KOPT-K1 (cell line): ENCODE data around the gene SUPT20HL2.
"Not testable (repeated sequence)": the region's sequence is repeated elsewhere in the genome, so short reads cannot be mapped to it uniquely, and the experiment has no call there.

ENCODE experiments used
- H3K27ac ChIP-seq: fragments of 200-600 bp; sonication (generic); 2 replicates; pipeline ENCODE4 v1.5.1; 2016; ENCODE audit warnings: antibody characterized with exemption, mild to moderate bottlenecking, low read depth, low read length; ENCODE audit not compliant: poor library complexity, severe bottlenecking
- H3K36me3 ChIP-seq: fragments of 200-600 bp; sonication (generic); 2 replicates; pipeline ENCODE4 v1.5.1; 2017; ENCODE audit warnings: antibody characterized with exemption, mild to moderate bottlenecking, low read length, moderate library complexity; ENCODE audit not compliant: insufficient read depth
- H3K9me3 ChIP-seq: fragments of 200-600 bp; sonication (generic); 2 replicates; pipeline ENCODE4 v1.5.1; 2017; ENCODE audit warnings: antibody characterized with exemption, low read length, mild to moderate bottlenecking; ENCODE audit not compliant: insufficient read depth, poor library complexity, severe bottlenecking

The SUPT20HL2 gene

DNA sequence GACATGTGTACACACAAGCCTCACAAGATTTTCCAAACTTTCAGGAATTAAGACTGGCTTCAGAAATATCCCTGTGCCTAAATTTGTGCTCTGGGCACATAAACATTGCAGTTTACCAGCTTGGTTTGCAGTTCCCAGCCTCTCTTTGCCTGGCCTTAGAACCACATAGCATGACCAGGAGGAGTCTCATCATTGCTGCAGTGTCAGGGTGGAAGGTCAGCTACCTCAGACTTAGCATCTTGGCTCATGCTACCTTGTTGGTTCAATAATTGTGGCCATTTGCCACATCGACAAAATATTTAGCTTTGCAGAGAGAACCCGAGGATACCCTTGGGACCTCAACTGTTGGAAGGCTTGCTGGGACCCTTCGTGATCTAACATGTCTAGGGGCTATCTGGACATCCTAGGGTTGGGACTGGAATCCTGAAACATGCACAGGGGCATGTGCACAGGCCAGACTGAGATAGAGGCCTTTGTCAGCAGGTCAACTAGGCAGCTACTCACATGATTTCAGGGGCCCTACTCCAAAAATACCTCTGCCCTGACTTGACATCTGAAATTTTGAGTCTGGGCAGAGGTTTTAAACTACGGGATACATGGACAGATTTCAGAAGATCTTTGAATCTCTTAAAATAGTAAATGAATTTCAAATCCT is 8.0 kb upstream of the SUPT20HL2 start:
- no peak overlapping the region for H3K27ac ChIP-seq
- H3K9me3 ChIP-seq, result no peaks in the 10 kb centered on the region
- H3K36me3 ChIP-seq, result no peaks in the 10 kb centered on the region

DNA sequence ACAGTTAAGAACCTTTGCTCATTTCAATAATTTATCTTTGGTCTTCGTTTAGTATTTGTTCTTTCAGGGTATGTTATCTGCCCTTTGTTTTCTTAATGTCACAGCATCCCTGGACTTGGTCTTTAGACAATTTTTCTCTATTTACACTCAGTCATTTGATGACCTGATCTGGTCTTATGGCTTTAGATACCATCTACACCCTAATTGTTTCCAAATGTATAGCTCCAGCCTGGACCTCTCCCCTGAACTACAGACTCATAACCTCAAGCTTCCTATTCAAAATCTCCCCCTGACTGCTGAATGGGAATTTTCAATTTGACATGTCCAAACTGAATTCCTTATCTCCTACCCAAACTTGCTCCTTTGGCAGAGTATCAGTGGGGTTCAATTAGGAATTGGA is 3.7 kb upstream of the SUPT20HL2 start:
- H3K36me3 ChIP-seq, result no peaks in the 10 kb centered on the region
- no peaks in the 10 kb centered on the region for H3K9me3 ChIP-seq
- no peak overlapping the region for H3K27ac ChIP-seq

DNA sequence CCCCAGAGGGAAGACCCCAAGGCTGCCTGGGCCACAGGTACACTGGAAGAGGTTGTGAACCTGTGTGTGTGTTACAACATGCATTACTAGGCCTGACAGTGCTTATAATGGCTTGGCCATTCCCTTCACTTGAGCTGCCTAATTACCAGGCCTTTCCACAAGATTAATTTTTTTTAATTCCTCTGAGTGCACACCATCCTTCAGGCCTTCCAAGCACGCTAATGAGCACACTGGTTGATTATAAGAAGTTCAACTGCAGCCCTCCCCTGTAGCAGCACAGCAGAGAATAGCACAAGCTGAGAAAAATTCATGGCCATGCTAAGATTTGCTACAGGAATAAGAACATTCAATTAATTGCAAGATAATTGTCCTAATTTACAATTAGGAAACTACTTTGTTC is 2.2 kb upstream of the SUPT20HL2 start:
- no peak overlapping the region for H3K27ac ChIP-seq
- H3K36me3 ChIP-seq, result no peaks in the 10 kb centered on the region
- no peaks in the 10 kb centered on the region for H3K9me3 ChIP-seq

DNA sequence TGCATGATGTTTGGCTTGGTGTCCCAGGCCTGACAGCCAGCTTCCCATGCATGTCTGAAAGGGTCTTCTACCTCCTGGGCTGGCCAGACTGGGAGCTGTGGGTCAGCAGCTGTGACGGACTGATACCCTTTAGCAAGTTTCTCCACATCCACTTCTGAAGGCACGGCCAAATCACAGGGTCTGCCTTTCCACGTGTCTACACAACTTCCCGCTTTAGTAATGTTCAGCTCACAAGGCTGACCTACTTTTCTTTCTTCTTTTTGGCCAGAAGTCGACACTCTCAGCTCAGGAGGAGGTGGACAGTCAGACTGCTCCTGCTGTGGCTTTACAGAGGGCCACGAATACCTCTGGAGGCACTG is 1.6 kb downstream of the SUPT20HL2 start:
- H3K9me3 ChIP-seq, H3K36me3 ChIP-seq, H3K27ac ChIP-seq: not testable (repeated sequence)

DNA sequence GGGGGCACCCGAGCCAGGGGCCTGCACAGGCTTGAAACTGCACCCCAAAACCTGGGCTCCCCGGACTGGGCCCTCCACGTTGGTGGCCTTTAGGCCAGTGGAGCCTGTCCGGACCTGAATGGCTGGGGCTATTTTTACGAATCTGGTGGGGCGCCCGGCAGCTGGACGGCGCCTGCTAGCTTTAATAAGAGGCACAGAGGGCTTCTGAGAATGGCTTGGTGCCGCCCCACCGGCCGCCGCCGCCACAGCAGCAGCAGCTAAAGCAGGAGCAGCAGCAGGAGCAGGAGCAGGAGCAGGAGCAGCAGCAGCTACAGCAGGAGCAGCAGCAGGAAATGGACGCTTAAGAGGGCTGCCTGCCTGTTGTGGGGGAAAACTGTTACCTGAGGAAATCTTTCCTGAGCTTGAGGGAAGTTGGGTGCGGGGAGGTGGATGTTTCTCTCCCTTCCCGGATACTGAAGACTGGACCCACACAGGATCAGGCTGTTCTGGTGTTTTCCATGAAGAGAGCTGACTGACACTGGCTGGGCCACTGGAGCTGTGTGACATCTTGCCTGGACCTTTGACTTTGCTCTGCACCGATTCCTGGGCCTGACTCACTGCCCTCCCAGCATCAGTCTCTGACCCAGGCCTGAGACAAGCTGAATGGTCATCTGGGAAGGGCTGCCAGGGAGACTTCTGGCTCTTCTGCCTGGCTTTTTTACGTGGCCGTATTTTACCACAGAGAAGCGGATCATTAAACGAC is 2.2 kb downstream of the SUPT20HL2 start:
- not testable (repeated sequence) for H3K9me3 ChIP-seq, H3K27ac ChIP-seq, H3K36me3 ChIP-seq

DNA sequence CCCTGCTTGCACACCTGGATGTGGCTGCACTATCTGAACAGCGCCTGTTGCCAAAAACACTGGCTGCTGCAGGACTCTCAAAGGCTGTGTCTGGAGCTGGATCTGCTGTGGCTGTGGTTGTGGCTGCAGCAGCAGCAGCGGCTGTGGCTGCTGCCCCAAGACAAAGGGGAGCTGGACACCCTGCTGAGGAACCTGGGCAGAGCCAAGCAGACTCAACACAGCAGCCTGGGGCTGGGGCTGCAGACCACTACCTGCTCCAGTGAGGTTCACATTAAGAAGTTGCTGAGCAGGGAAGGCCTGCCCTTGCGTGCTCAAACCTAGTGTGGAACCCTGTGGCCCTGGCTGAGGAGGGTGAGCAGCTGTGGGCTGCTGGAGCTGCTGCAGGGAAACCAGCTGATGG is 3.0 kb downstream of the SUPT20HL2 start:
- not testable (repeated sequence) for H3K36me3 ChIP-seq, H3K9me3 ChIP-seq, H3K27ac ChIP-seq

DNA sequence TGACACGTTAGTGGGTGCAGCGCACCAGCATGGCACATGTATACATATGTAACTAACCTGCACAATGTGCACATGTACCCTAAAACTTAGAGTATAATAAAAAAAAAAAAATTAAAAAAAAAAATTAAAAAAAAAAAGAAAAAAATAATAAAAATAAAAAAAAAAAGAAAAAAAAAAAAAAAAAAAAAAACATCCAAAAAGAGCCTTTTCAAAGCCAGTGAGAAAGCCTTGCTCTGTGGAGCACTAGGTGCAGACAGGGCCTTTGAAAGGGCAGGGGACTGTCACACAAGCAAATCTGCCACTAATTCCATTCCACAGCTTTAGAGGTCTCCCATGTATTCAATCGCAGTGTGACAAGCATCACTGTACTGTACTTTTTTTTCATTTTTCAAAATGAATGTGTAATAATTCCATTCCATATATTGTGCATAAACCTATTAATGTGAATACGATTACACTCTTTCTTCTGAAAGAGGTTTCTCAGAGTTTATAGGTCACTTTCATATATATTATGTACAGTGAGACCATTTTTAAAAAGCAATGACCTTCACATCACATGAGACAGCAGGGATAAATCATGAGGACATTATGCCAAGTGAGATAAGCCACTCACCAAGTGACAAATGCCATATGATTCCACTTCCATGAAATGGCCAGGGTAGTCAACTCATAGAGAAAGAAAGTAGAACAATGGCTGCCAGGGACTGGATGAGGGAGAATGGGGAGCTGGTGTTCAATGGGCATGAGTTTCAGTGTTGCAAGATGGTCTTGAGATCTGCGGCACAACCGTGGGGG is 4.1 kb downstream of the SUPT20HL2 start:
- H3K9me3 ChIP-seq, H3K36me3 ChIP-seq, H3K27ac ChIP-seq: not testable (repeated sequence)

DNA sequence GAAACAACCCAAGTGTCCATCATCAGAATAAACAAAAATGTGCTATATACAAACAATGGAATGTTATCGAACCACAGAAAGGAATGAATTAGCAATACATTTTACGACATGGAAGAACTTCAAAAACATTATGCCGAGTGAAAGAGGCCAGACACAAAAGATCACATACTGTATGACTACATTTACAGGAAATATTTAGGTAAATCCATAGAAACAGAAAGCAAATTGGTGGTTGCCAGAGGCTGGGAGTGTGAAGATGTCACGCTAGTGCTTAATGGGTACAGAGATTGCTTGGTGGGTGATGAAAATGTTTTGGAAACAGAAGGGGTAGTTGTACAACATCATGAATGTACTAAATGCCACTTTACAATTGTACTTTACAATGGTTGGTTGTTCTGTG is 5.1 kb downstream of the SUPT20HL2 start:
- not testable (repeated sequence) for H3K9me3 ChIP-seq, H3K27ac ChIP-seq, H3K36me3 ChIP-seq

DNA sequence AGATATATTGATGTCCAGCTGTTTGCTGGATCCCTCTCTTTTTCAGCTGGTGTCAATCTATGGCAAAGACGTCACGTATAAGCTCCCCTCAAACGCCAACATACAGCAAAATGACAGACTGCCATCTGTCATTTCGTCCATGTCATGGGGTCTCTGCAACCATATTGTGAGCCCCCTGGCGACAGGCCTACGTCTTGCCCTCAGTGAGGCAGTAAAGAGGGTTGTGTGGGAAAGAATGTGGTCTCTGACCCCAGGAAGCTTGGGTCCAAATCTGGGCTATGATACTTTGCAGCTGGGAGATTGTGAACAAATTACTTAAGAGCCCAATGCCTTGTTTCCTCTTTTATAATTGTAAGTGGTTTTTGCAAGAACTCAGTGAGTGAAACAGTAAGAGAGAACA is 7.4 kb downstream of the SUPT20HL2 start:
- H3K27ac ChIP-seq, result no peak overlapping the region
- H3K36me3 ChIP-seq, result no peaks in the 10 kb centered on the region

DNA sequence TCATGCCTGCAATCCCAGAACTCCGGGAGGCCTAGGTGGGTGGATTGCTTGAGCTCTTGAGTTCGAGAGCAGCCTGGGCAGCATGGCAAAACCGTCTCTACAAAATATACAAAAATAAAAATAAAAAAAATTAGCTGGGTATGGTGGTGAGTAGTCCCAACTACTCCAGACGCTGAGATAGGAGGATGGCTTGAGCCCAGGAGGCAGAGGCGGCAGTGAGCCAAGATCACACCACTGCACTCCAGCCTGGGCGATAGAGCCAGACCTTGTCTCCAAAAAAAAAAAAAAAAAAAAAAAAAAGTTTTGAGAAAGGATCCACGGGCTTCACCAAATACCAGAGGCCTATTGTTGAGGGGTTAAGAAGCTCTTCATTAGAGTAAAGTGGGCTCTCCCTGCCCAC is 8.0 kb downstream of the SUPT20HL2 start:
- no peaks in the 10 kb centered on the region for H3K36me3 ChIP-seq
- no peak overlapping the region for H3K27ac ChIP-seq
- H3K9me3 ChIP-seq, result no peaks in the 10 kb centered on the region

More for the DNA sequence above, 7.4 kb downstream of the SUPT20HL2 start:
- no peaks in the 10 kb centered on the region for H3K9me3 ChIP-seq

DNA sequence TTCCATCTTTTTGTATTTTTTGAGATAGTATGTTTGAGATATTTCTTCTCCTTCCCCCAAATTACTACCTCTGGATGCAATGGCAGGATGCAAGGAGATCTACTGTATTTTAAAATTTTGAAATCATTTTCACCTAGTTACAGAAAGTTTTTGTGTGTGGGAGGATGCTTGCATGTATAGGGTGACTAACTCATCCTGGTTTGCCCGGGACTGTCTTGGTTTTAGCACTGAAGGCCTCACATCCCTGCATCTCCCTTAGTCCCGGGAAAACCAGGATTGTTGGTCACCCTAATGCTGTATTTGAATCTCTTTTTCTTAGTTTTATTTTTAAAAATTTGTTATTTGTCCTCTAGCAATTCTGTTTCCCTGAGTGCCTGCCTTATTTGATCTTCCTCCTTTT is 12.1 kb downstream of the SUPT20HL2 start:
- H3K9me3 ChIP-seq, result no peaks in the 10 kb centered on the region
- no peaks in the 10 kb centered on the region for H3K36me3 ChIP-seq
- no peak overlapping the region for H3K27ac ChIP-seq

DNA sequence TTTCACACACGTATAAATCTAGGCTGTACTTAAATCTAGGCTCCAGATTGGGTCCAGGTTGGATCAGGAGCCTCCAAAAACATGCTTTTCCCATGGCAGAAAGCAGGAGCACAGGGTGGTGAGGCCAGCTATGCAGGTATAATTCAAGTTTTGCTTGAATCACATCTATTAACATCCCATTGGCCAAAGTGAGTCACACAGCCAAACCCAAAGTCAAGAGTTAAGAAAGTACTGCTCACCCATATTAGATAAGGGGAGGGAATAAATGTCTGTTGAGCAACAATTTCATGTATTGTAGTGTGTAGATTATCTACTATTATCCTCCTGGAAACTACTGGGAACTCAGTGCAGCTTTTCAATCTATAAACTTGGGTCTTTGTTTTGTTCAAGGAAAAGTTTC is 12.8 kb downstream of the SUPT20HL2 start:
- Histone ChIP-seq H3K36me3 (no peaks in the 10 kb centered on the region), H3K27ac (no peak overlapping the region), H3K9me3 (no peaks in the 10 kb centered on the region)

DNA sequence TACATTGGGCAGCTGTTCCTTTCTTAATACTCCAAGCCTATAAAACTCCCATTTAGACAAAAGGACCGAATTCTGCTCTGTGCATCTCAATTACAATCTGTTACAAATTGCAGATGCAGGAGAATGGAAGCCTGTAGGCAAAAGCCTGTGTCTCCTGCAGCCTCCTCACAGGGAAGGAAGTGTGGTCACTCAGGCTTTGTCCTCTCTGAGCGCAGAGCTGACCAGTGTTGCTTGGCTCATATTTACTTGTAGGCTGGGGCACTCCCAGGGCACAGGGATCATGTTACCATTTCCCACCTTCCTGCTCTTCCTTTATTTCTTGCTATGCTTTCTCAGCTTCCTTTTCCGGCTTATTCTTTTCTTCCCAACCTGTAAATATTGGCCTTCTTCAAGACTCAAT is 15.7 kb downstream of the SUPT20HL2 start:
- no peaks in the 10 kb centered on the region for H3K9me3 ChIP-seq
- no peak overlapping the region for H3K27ac ChIP-seq
- no peaks in the 10 kb centered on the region for H3K36me3 ChIP-seq

DNA sequence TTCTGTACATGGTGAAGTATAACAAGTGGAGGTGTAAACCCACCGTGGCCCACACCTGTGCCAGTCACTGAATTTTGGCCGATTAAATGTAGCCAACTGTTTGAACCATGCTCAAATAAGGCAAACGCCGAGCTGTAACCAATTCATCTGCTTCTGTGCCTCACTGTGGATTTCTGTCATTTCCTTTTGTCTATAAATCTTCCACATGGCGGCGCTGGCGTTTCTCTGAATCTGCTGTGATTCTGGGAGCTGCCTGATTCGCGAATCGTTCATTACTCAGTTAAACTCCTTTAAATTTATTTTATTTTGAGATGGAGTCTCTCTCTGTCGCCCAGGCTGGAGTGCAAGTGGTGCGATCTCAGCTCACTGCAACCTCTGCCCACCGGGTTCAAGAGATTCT is 19.2 kb downstream of the SUPT20HL2 start:
- H3K27ac ChIP-seq, result no peak overlapping the region

DNA sequence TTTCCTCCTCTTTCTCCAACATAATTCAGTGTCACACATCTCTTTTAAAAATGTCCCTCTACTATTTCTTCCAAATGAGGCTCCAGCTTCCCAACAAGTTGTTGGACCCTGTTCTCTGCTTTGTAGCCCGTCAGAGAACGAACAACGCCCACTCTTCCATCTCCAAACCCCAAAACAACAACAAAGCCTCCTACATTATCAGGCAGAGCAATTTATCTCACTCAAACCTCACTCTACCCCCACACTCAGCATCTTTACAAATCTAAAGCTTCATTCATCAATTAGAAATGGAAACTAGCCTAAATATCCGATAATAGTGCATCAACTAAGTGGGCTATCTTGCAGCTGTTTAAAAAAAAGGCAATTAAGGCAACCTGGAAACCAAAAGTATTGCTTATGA is 20.5 kb downstream of the SUPT20HL2 start:
- H3K9me3 ChIP-seq, result no peaks in the 10 kb centered on the region
- no peaks in the 10 kb centered on the region for H3K36me3 ChIP-seq
- H3K27ac ChIP-seq, result no peak overlapping the region

More for the DNA sequence above, 19.2 kb downstream of the SUPT20HL2 start:
- no peaks in the 10 kb centered on the region for H3K9me3 ChIP-seq
- no peaks in the 10 kb centered on the region for H3K36me3 ChIP-seq
